ENCODE data around the gene OR52K2. TPM values are rescaled to one million over a fixed set of nuclear protein-coding genes. Genes with fewer than 3 reads are reported as not detected.
A peak's percentile ranks its signal among the peaks of the same experiment; 100 is the strongest.

Gene OR52K2
- total and polyA plus RNA-seq, 4 donors = 0.30 TPM; not detected in 3

- Histone ChIP-seq H3K9me3 (ENCODE audit: control insufficient read depth, insufficient read depth, low read length) (no peaks in the 10 kb centered on the region), H3K4me1 (ENCODE audit: control insufficient read depth, insufficient read depth, low read length) (no peaks in the 10 kb centered on the region), H3K36me3 (ENCODE audit: control insufficient read depth, insufficient read depth, low read length) (no peaks in the 10 kb centered on the region), H3K27ac (ENCODE audit: low read depth, low read length) (no peak overlapping the region), H3K27me3 (ENCODE audit: control insufficient read depth, insufficient read depth, low read length) (no peaks in the 10 kb centered on the region), H3K4me3 (ENCODE audit: low read depth, low read length) (no peak overlapping the region)
- WGBS (ENCODE audit: insufficient coverage) = no CpG with 5 or more reads among the region's 3 CpGs
- no peak for DNase-seq (ENCODE audit: low read depth in 4 of 6, low spot score in 6 of 6)
These were observed 4.0 kb downstream of the OR52K2 start for GRCh38 chr11:4453118-4453517.

- no peak overlapping the region for H3K27ac ChIP-seq (ENCODE audit: low read depth, low read length)
- no peaks in the 10 kb centered on the region for H3K4me1 ChIP-seq (ENCODE audit: control insufficient read depth, insufficient read depth, low read length)
- H3K4me3 ChIP-seq (ENCODE audit: low read depth, low read length) = no peak overlapping the region
- no peak for DNase-seq (ENCODE audit: low read depth in 4 of 6, low spot score in 6 of 6)
- no peaks in the 10 kb centered on the region for H3K9me3 ChIP-seq (ENCODE audit: control insufficient read depth, insufficient read depth, low read length)
- no peaks in the 10 kb centered on the region for H3K27me3 ChIP-seq (ENCODE audit: control insufficient read depth, insufficient read depth, low read length)
- H3K36me3 ChIP-seq (ENCODE audit: control insufficient read depth, insufficient read depth, low read length) = no peaks in the 10 kb centered on the region
These were observed 4.9 kb downstream of the OR52K2 start for GRCh38 chr11:4454021-4454420.

GRCh38 chr11:4455419-4455818 lies 6.3 kb downstream of the OR52K2 start:
- no peaks in the 10 kb centered on the region for H3K27me3 ChIP-seq (ENCODE audit: control insufficient read depth, insufficient read depth, low read length)
- no peaks in the 10 kb centered on the region for H3K36me3 ChIP-seq (ENCODE audit: control insufficient read depth, insufficient read depth, low read length)
- H3K9me3 ChIP-seq (ENCODE audit: control insufficient read depth, insufficient read depth, low read length) = no peaks in the 10 kb centered on the region
- DNase-seq (ENCODE audit: low read depth in 4 of 6, low spot score in 6 of 6) = no peak
- H3K27ac ChIP-seq (ENCODE audit: low read depth, low read length) = no peak overlapping the region
- no peak overlapping the region for H3K4me3 ChIP-seq (ENCODE audit: low read depth, low read length)
- no peaks in the 10 kb centered on the region for H3K4me1 ChIP-seq (ENCODE audit: control insufficient read depth, insufficient read depth, low read length)
- WGBS (ENCODE audit: insufficient coverage) = 54% methylated on average over 1 of the region's 1 CpG

- H3K27ac ChIP-seq (ENCODE audit: low read depth, low read length) = no peak overlapping the region
- no peaks in the 10 kb centered on the region for H3K36me3 ChIP-seq (ENCODE audit: control insufficient read depth, insufficient read depth, low read length)
- no peaks in the 10 kb centered on the region for H3K4me1 ChIP-seq (ENCODE audit: control insufficient read depth, insufficient read depth, low read length)
- no peaks in the 10 kb centered on the region for H3K9me3 ChIP-seq (ENCODE audit: control insufficient read depth, insufficient read depth, low read length)
- H3K4me3 ChIP-seq (ENCODE audit: low read depth, low read length) = no peak overlapping the region
- H3K27me3 ChIP-seq (ENCODE audit: control insufficient read depth, insufficient read depth, low read length) = no peaks in the 10 kb centered on the region
- DNase-seq (ENCODE audit: low read depth in 4 of 6, low spot score in 6 of 6) = no peak
- WGBS (ENCODE audit: insufficient coverage) = 60% methylated on average over 1 of the region's 4 CpGs
These were observed 10.4 kb downstream of the OR52K2 start for GRCh38 chr11:4459500-4459899.

- Histone ChIP-seq H3K27me3 (ENCODE audit: control insufficient read depth, insufficient read depth, low read length) (no peaks in the 10 kb centered on the region), H3K36me3 (ENCODE audit: control insufficient read depth, insufficient read depth, low read length) (no peaks in the 10 kb centered on the region), H3K4me3 (ENCODE audit: low read depth, low read length) (no peak overlapping the region), H3K4me1 (ENCODE audit: control insufficient read depth, insufficient read depth, low read length) (no peaks in the 10 kb centered on the region), H3K9me3 (ENCODE audit: control insufficient read depth, insufficient read depth, low read length) (no peaks in the 10 kb centered on the region), H3K27ac (ENCODE audit: low read depth, low read length) (no peak overlapping the region)
- no peak for DNase-seq (ENCODE audit: low read depth in 4 of 6, low spot score in 6 of 6)
- WGBS (ENCODE audit: insufficient coverage) = no CpG with 5 or more reads among the region's 4 CpGs
These were observed 11.1 kb downstream of the OR52K2 start for GRCh38 chr11:4460151-4460550.

GRCh38 chr11:4464216-4465159 lies 15.4 kb downstream of the OR52K2 start:
- no peak overlapping the region for H3K27ac ChIP-seq (ENCODE audit: low read depth, low read length)
- no peaks in the 10 kb centered on the region for H3K9me3 ChIP-seq (ENCODE audit: control insufficient read depth, insufficient read depth, low read length)
- DNase-seq (ENCODE audit: low read depth in 4 of 6, low spot score in 6 of 6) = no peak
- no peaks in the 10 kb centered on the region for H3K4me1 ChIP-seq (ENCODE audit: control insufficient read depth, insufficient read depth, low read length)
- no peaks in the 10 kb centered on the region for H3K36me3 ChIP-seq (ENCODE audit: control insufficient read depth, insufficient read depth, low read length)
- H3K27me3 ChIP-seq (ENCODE audit: control insufficient read depth, insufficient read depth, low read length) = no peaks in the 10 kb centered on the region
- 92% methylated on average over 3 of the region's 5 CpGs for WGBS (ENCODE audit: insufficient coverage)
- no peak overlapping the region for H3K4me3 ChIP-seq (ENCODE audit: low read depth, low read length)

- Histone ChIP-seq H3K9me3 (ENCODE audit: control insufficient read depth, insufficient read depth, low read length) (no peaks in the 10 kb centered on the region), H3K27me3 (ENCODE audit: control insufficient read depth, insufficient read depth, low read length) (no peaks in the 10 kb centered on the region), H3K4me1 (ENCODE audit: control insufficient read depth, insufficient read depth, low read length) (no peaks in the 10 kb centered on the region), H3K36me3 (ENCODE audit: control insufficient read depth, insufficient read depth, low read length) (no peaks in the 10 kb centered on the region), H3K4me3 (ENCODE audit: low read depth, low read length) (no peak overlapping the region), H3K27ac (ENCODE audit: low read depth, low read length) (no peak overlapping the region)
- peak in 1 of 6 donors; percentile 5 for DNase-seq (ENCODE audit: low read depth in 4 of 6, low spot score in 6 of 6)
- WGBS (ENCODE audit: insufficient coverage) = 20% methylated on average over 1 of the region's 1 CpG
These were observed 16.3 kb downstream of the OR52K2 start for GRCh38 chr11:4465407-4465806.

GRCh38 chr11:4466131-4466870 lies 17.2 kb downstream of the OR52K2 start:
- no peaks in the 10 kb centered on the region for H3K36me3 ChIP-seq (ENCODE audit: control insufficient read depth, insufficient read depth, low read length)
- WGBS (ENCODE audit: insufficient coverage) = 60% methylated on average over 5 of the region's 5 CpGs

GRCh38 chr11:4466871-4467442 lies 17.9 kb downstream of the OR52K2 start:
- no peaks in the 10 kb centered on the region for H3K4me1 ChIP-seq (ENCODE audit: control insufficient read depth, insufficient read depth, low read length)
- H3K27ac ChIP-seq (ENCODE audit: low read depth, low read length) = no peak overlapping the region
- no peaks in the 10 kb centered on the region for H3K27me3 ChIP-seq (ENCODE audit: control insufficient read depth, insufficient read depth, low read length)
- no peak for DNase-seq (ENCODE audit: low read depth in 4 of 6, low spot score in 6 of 6)
- no peaks in the 10 kb centered on the region for H3K9me3 ChIP-seq (ENCODE audit: control insufficient read depth, insufficient read depth, low read length)
- H3K36me3 ChIP-seq (ENCODE audit: control insufficient read depth, insufficient read depth, low read length) = no peaks in the 10 kb centered on the region
- H3K4me3 ChIP-seq (ENCODE audit: low read depth, low read length) = no peak overlapping the region

More at GRCh38 chr11:4466131-4466870, 17.2 kb downstream of the OR52K2 start:
- no peak overlapping the region for H3K4me3 ChIP-seq (ENCODE audit: low read depth, low read length)
- H3K27ac ChIP-seq (ENCODE audit: low read depth, low read length) = no peak overlapping the region
- DNase-seq (ENCODE audit: low read depth in 4 of 6, low spot score in 6 of 6) = peak in 1 of 6 donors; percentile 47
- H3K9me3 ChIP-seq (ENCODE audit: control insufficient read depth, insufficient read depth, low read length) = no peaks in the 10 kb centered on the region
- H3K27me3 ChIP-seq (ENCODE audit: control insufficient read depth, insufficient read depth, low read length) = no peaks in the 10 kb centered on the region
- no peaks in the 10 kb centered on the region for H3K4me1 ChIP-seq (ENCODE audit: control insufficient read depth, insufficient read depth, low read length)

All from spinal cord (tissue), 10 donors.